GM19397 (cell line): ENCODE measurements around the gene ATAD3A.
"Not testable (repeated sequence)": the region's sequence is repeated elsewhere in the genome, so short reads cannot be mapped to it uniquely, and the experiment has no call there.

Experiments used
- ATAC-seq: cut with Tn5 transposase; IDR thresholded peaks from one replicate; pipeline ENCODE4 v1.9.1; 2021; ENCODE audit warnings: mild to moderate bottlenecking, moderate library complexity; ENCODE audit not compliant: unreplicated experiment

ATAD3A gene

DNA sequence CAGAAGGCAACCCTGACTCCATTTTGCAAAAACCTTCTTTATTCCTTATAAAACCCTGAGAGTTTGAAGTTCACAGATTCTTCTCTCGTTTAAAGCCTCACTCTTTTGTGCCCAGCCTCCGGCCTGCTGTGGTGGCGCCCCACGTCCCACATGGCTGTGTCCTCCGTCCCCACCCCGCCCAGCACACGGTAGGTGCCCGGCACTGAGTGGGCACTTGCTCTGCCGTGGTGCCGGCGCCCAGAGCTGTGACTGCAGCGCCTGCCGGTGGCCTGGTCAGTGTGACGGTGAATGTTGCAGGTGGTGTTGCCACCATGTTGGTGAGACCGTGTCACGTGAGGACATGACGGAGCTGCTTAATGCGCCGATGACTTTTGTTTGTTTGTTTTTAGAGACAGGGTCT lies 9.4 kb downstream of the ATAD3A start:
- ATAC-seq = no peak

DNA sequence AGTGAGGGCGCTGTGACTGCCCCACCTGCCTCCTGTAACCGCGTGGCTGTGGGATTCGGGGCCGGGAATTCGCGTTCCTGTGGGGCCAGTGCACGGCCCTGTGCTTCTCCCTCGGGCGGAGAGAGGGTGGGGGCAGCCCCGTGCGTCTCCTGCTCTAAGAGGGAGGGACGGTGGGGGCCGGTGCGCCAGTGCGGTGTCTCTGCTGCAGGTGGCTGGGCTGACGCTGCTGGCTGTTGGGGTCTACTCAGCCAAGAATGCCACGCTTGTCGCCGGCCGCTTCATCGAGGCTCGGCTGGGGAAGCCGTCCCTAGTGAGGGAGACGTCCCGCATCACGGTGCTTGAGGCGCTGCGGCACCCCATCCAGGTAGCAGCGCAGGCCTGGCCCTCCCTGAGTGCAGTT lies 10.6 kb downstream of the ATAD3A start:
- ATAC-seq = not testable (repeated sequence)

- ATAC-seq = not testable (repeated sequence)
These were observed 11.3 kb downstream of the ATAD3A start for GRCh38 chr1:1523226-1523625.

DNA sequence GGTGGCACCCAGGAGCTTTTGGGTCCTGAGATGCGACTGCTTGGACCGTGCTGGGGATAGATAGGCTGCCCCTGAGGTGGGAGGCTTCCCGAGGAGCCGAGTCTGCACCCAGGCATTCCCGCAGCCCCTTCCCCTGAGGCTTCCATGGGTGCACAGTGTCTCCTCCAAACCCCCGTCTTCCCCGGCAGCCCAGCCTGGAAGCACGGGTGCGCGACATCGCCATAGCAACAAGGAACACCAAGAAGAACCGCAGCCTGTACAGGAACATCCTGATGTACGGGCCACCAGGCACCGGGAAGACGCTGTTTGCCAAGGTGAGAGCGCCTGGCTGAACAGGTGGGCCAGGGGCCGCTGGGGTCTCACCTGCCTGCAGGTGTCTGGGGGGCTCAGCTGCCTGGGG lies 11.7 kb downstream of the ATAD3A start:
- not testable (repeated sequence) for ATAC-seq

GRCh38 chr1:1524750-1525383 lies 12.9 kb downstream of the ATAD3A start:
- ATAC-seq = not testable (repeated sequence)

DNA sequence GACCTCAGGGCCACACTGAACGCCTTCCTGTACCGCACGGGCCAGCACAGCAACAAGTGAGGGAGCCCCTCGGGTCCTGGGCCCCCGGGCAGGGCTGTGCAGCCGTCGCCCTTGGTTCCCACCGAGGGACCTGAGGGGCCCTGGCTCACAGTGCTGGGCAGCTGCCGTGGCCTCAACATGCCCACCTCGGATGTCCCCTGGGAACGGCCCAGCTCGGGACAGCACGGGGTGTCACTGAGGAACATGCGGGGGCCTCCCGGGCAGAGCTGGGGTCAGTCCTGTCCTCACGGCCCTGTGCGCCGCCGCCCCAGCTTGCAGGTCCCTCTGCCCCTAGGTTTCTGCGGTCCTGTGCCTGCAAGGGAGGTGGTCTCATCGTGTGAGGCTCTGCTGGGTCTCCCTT lies 14.5 kb downstream of the ATAD3A start:
- ATAC-seq = not testable (repeated sequence)

DNA sequence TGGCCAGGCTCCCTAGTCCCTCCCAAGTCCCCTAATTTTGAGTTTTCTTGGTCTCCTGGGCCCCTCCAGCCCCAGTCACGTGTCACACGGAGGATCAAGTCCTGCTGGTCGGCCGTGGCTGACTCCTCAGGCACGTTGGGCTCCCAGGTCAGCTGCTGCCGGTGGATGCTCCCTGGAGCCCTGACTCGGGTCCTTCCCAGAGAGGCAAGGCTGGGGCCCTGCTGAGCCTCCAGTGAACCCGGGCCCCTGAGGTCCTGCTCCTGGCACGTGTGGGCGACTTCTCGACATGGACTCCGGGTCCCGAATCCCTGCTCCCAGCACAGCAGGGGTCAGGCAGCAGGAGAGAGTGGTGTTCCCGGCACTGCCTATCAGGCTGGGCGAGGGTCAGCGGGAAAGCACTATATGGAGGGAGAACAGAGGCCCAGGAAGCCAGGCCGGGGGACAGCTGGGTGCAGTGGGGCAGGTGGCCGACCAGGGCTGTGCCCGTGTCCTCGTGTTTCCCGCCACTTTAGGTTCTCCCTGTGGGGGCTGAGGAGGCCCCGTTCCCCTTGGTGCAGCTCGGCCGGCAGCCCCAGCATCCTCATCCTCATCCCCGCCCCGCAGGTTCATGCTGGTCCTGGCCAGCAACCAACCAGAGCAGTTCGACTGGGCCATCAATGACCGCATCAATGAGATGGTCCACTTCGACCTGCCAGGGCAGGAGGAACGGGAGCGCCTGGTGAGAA lies 15.3 kb downstream of the ATAD3A start:
- no peak for ATAC-seq

DNA sequence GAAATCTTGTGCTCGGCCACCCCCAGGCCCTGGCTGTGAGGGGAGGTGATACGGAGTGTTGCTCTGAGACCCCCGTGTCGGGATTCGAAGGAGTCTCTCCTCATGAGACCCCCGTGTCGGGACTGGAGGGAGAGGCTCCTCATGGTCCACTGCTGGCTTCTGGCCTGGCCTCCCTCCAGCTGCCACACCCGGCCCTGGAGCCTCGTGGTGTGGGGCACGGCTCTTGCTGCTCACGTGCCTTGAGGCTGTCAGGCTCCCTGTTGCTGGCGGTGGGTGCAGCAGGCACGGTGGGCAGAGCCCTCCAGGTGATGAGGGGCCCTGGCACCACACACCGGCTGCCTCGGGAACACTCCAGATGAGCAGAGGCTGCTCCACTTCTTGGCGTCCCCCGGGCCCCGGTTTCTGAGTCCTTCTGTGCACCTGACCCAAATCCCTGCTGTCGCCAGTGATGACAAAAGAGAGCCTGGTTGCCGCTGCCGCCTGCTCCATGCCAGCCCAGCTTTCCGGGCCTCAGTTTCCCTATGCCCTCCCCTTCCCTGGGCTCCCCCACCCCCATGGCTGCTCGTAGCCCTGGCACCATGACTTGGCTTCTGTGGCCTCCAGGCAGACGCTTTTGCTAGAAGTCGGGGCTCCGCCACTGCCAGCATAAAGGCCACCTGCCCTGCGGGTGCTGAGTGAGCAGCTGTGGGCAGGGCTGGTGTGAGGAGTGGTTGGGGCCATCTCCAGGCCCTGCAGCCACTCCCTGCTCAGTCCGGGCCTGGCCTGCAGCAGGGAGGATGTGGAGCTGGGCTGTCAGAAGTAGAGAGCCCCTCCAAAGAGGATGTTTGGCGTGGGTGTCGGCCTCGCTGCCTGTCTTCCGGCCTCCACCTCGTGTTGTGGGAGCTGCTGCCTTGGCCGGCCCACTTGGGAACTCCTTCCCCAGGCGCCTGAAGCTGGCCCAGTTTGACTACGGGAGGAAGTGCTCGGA lies 16.6 kb downstream of the ATAD3A start:
- no peak for ATAC-seq

- no peak for ATAC-seq
These were observed 17.4 kb downstream of the ATAD3A start for GRCh38 chr1:1529321-1529720.

DNA sequence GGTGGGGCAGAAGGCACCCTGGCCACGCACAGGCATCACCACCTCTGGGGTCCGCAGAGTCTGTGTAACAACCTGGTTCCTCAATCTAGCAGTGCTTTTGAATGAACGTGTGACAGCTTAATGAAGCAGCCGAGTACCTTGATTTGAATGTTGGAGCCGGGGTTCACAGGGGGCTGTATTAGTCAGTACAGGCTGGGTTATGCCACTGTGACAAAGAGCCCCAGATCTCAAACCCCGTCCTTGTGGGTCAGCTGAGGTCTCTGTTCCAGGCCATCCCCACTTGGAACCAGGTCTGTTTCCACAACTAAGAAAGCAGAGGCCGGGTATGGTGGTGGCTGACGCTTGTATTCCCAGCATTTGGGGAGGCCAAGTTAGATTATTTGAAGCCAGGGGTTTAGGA lies 18.0 kb downstream of the ATAD3A start:
- no peak for ATAC-seq

DNA sequence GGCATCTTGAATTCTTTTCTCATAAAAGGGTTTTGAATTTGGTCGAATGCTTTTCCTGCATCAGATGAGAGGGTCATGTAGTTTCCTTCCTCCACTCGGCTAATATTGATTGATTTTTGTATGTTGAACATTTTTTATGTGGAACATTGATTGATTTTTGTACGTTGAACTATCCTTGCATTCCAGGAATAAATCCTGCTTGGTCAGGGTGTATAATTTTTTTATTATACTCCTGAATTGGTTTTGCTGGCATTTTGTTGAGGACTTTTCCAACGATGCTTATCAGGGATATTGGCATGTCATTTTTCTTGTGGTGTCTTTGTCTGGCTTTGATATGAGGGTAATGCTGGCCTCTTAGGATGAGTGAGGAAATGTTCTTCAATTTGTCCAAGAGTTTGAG lies 20.0 kb downstream of the ATAD3A start:
- ATAC-seq = no peak

GRCh38 chr1:1533176-1533893 lies 21.4 kb downstream of the ATAD3A start:
- ATAC-seq = not testable (repeated sequence)

- not testable (repeated sequence) for ATAC-seq
These were observed 21.9 kb downstream of the ATAD3A start for GRCh38 chr1:1533894-1534291.

DNA sequence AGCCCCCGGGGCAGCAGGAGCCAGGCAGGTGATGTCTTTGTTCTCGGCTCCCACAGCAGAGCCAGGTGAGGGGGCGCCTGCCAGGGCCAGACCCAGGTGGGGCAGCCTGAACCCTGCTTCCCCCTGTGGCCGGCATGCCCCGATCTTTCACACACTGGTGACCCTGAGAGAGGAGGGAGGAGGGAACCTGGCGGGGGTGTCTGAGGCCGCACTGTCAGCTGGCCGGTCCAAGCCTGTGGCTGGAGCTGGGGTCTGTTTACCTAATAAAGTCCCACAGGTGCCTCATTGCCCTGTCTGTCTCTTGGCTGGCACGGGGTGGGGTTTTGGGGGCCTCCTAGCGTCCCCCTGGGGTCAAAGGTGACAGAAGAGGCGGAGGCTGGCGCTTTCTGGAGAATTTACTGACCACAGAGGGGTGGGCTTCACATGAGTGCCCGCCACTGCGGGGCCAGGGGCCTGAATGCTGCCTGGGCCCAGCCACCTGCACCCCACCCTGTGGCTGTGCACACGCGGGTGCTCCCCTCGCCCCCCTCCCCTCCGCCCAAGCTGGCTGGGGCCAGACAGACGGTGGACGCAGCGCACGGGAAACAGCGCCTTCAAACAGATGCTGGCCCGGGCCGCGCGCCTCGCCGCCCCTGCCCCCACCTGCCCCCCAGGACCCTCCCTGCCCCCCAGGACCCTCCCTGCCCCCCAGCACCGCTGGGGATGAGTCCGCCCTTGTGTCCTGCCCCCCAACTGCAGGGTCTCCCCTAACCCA lies 22.6 kb downstream of the ATAD3A start:
- ATAC-seq = no peak

- ATAC-seq = no peak
These were observed 23.4 kb downstream of the ATAD3A start for GRCh38 chr1:1535201-1536018.

DNA sequence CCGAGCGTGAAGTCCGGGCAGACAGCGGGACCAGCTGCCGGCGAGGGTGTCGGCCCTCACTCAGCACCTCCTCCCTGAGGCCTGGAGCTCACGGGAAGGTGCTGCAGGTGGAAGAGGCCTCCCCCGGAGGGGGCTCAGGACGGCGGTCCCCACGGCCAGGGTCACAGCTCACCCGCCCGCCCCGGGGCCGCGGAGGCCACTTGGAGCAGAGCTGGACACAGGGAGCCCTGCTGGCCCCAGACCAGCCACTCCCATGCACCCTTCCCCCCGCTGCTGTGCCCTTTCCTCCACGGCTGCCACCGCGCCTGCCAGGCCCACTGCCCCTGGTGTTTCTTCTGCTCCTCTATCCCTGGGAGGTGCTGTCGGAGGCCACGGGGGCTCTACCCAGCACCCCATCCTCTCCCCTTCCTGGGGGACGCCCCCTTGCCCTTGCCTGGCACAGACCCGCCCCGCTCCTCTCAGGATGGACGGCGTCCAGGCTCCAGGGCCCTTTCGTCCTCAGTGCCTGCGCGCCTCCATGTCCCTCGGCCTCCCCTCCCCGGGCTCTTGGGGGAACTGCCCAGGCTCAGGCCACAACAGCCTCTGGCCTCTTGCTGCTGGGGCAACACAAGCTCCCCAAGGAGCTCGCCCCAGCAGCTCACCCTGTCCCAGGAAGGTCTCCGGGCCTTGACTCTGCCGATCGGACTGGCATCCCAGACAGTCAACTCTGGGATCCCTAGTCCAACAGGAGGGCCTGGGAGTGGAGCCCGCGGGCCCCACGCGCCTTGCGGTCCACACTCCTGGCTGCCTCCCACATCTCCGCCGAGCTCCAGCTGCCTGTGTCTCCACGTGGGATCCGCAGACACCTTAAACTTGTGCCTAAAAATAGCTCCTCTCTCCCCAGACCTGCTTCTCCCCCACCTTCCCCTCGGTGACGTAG lies 24.3 kb downstream of the ATAD3A start:
- no peak for ATAC-seq

DNA sequence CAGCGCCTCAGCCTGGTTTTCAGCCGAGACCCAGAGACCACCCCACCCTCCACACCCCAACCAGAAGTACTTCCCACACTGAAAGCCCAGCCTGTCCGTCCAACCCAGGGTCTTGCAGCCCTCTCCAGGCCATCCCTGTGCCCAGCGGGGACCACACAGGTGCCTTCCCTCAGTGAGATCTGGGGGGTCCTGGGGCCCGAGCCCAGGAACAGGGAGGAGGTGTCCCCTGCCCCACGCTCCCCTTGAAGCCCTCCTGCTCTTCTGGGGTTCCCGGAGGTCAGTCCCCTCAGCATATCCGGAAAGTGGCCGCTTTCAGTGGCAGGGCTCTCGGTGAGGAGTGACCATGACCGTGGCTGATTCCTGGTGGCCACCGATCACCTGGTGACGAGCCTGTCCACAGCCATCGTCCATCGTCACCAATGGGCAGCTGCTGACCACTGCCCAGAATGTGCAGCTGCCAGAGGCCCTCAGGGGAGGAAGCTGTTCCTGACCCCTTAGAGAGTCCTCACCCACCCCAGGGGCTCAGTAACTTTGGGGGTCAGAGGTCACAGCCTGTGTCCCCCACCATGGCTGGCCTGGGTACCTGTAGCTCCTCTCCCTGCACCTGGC lies 25.1 kb downstream of the ATAD3A start:
- ATAC-seq = no peak
